Fibroblast of skin of abdomen (primary cell): ENCODE results near the gene PSMA6. TPM values are rescaled to one million over a fixed set of nuclear protein-coding genes. Genes with fewer than 3 reads are reported as not detected.
A peak's percentile ranks its signal among the peaks of the same experiment; 100 is the strongest.
"Not testable (repeated sequence)": the region's sequence is repeated elsewhere in the genome, so short reads cannot be mapped to it uniquely, and the experiment has no call there.

ENCODE experiments used
- DNase-seq: peaks from one replicate; pipeline ENCODE4 v3.0.0-alpha.2; 2013
- polyA plus RNA-seq, 2 experiments: library from polyadenylated mRNA; unstranded; fragments of 120-200 nt; gene quantifications; one replicate each; pipeline ENCODE4 v1.2.1, GENCODE V29; 2013; ENCODE audit not compliant: insufficient read length in 2 of 2

PSMA6 gene
- 175 TPM for polyA plus RNA-seq (2013, experiment 1 of 2; ENCODE audit: insufficient read length)
- polyA plus RNA-seq (2013, experiment 2 of 2; ENCODE audit: insufficient read length), result 178 TPM

GRCh38 chr14:35292051-35292769, at the start of gene PSMA6:
TSS of gene PSMA6 (plus strand) at chr14:35292382. CDS start at chr14:35292477, 95 bp downstream.
- DNase-seq, result peak; percentile 99

DNA sequence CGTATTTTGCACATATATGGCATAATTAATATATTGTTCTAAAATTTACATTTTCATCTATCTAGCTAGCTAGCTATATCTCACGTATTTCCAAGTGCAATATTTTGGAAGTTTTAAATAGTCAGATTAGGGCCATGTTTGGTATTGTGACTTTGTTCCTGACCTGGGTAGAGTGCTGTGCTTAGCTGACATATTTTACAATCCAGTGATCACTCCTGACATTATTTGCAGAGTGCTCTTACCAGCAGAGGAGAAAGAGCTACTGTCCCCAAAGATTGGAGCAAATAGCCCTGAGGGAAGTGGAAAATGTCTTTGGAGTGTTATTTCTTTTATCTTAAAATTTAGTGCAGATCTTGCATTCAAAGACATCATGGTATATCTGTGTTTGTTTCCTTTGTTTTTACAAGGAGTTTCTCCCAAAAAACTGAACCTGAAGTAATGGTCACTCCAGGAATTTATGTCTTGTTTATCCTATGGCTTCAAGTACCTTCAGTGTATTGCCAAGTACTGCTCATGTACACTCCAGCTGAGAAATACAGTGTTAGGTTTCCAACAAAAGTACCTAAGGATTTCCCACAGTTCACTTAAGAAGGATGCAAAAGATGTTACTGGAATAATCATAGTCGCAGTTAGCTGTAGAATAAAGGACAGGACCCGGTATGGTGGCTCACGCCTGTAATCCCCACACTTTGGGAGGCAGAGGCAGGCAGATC, 49.4 kb upstream of the PSMA6 start:
- DNase-seq, result no peak

- DNase-seq, result no peak
These were observed 48.2 kb upstream of the PSMA6 start for GRCh38 chr14:35243956-35244355.

DNA sequence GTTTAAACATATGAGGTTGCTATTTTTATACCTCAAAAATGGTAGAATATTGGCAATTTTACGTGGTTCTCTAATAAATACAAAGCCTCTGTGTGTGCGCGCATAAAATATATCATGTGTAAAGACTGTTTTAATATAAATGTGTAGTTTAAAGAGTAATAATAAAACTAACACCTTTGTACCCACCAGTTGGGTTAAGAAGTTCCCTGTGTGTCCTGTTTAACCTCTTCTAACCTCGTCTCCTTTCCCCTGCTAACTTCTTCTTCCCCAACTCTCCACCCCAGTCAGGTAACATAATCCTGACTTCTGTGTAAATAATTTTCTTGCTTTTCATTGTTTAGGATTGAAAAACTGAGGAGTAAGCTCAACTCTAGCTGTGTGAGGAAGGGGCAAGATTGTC, 47.6 kb upstream of the PSMA6 start:
- DNase-seq, result no peak

- DNase-seq, result no peak
These were observed 47.1 kb upstream of the PSMA6 start for GRCh38 chr14:35245051-35245450.

GRCh38 chr14:35247777-35248475, 44.3 kb upstream of the PSMA6 start:
- no peak for DNase-seq

DNA sequence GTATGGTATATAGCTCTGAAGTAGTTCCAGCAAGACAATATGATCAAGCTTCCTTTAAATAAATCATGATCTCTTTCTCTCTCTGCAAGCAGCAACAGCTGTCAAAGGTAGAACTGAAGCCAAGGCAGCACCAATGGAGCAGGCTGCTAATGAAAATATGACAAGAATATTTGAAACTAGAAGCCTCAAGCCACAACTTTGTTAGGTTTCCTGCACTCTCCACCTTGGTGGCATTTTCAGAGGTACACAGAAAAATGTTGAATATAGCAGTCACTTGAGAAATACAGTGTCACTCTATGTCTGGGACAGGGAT, 43.8 kb upstream of the PSMA6 start:
- DNase-seq, result no peak

DNA sequence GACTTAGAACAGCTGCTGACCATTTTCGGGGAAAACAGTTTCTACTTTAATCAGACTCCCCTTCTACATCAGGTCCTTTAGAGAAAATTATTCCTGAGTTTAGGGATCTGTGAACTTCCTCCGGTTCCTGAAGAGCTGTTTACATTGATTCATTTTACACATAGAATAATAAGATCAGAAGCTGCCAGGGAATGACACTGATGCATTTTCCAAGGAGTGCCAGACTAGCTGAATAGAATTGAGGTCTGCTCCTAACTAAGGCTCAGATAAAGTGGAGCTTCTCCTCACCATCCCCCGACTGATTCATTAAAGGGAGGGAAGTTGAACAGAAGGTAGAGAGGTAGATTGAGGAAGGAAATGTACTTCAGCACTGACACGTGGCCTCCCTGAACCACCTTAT, 41.9 kb upstream of the PSMA6 start:
- no peak for DNase-seq

DNA sequence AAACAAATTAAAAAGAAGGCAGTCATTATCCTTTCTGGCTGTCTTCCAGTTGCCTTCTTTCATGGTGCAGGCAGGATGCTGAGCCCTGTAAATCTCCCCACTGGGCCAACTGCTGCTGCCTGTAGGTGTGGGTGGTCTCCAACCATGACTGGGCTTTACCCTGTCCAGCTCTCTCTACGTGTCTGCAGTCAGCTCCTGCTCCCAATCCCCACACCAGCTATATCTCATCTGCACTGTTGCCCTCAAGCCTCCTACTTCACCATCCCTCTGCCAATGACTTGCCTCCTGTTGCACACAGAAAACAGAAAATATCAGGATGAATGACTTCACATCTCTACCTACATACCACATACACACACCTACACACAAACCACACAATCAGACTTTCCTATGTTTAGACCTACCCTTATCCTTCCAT, 39.7 kb upstream of the PSMA6 start:
- DNase-seq, result no peak

- DNase-seq, result not testable (repeated sequence)
These were observed 39.1 kb upstream of the PSMA6 start for GRCh38 chr14:35253056-35253455.

GRCh38 chr14:35254034-35254622, 38.1 kb upstream of the PSMA6 start:
- DNase-seq, result not testable (repeated sequence)

GRCh38 chr14:35254736-35255135, 37.4 kb upstream of the PSMA6 start:
- DNase-seq, result no peak

DNA sequence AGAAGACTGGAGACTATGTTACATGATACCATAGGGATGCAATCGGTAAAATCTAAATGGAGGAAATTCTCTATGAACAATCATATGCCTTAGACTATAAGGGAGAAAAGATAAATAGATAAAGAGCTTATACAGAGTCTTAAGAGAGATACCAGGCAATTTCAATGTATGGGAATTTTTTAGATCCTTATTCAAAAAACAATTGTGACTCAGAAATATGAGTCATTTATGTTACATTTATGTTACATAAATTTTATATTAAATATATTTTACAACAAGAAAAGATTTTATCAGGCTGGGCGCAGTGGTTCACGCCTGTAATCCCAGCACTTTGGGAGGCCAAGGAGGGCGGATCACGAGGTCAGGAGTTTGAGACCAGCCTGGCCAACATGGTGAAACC, 36.5 kb upstream of the PSMA6 start:
- DNase-seq, result no peak

- DNase-seq, result no peak
These were observed 34.4 kb upstream of the PSMA6 start for GRCh38 chr14:35257809-35258208.

DNA sequence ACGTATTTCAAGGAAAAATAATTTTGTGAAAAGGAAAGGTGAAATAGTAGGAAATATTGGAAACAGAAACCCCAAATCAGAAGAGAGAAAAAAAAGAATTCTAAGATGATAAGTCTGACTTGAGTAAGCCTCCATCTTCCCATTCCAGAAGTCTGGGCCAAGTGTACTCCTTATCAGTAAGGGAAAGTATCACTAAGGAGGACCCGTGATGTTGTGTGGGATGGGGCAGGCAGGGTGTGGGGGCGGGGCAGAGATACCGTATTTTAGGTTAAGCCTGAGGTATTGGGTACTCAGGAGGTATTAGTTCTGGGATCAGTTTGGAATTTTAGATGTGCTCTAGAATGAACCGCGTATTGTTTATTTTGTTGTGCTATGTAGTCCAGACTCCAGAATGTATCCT, 33.8 kb upstream of the PSMA6 start:
- DNase-seq, result no peak

GRCh38 chr14:35261774-35262173, 30.4 kb upstream of the PSMA6 start:
- peak; percentile 2 for DNase-seq

GRCh38 chr14:35262436-35262835, 29.7 kb upstream of the PSMA6 start:
- no peak for DNase-seq

- no peak for DNase-seq
These were observed 23.2 kb upstream of the PSMA6 start for GRCh38 chr14:35268946-35269345.

DNA sequence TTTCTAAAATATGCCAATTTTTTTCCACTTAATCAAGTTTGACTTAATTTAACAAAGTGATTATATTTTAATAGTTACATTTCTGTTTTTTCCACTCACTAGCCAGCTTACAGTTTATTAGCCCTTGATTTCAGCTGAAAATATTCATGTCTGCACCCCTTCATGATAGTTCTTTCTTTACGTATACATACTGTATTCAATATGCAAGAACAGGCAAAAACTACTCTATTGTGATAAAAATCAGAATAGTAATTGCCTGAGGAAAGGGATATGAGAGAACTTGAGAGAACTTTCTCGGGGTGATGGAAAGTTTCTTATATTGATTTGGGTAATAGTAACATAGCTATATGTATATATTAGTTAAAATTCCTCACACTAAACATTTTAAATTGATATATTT, 17.4 kb upstream of the PSMA6 start:
- DNase-seq, result no peak

DNA sequence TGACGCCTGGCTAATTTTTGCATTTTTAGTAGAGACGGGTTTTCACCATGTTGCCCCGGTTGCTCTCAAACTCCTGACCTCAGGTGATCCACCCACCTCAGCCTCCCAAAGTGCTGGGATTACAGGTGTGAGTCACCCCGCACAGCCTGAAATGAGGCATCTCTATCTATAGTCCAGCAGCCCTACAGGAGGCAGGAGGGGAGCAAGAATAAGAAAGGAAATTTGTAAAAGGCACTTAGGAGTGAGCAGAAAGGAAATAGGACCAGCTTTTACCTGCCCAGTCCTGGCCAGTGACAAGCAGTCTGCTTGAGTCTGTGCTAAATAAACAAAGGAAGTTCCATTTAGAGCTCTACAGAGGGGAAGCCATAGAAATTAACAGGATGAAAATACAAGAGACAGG, 15.0 kb upstream of the PSMA6 start:
- DNase-seq, result no peak

GRCh38 chr14:35279369-35279768, 12.8 kb upstream of the PSMA6 start:
- DNase-seq, result no peak

GRCh38 chr14:35281341-35281740, 10.8 kb upstream of the PSMA6 start:
- no peak for DNase-seq

GRCh38 chr14:35284506-35284905, 7.7 kb upstream of the PSMA6 start:
- DNase-seq, result no peak
